ENCODE results near the gene DDX10. TPM values are rescaled to one million over a fixed set of nuclear protein-coding genes. Genes with fewer than 3 reads are reported as not detected.

Gene DDX10
- total and polyA plus RNA-seq, 12 donors, result 10.6 to 141 (median 22.6) TPM

GRCh38 chr11:108628326-108628725 lies 36.5 kb upstream of the DDX10 start:
- Histone ChIP-seq H3K4me1 (replicated peaks in 1 of 2) (no peaks in the 10 kb centered on the region), H3K9me3 (replicated peaks in 1 of 3) (no peaks in the 10 kb centered on the region), H3K27me3 (no peaks in the 10 kb centered on the region), H3K4me3 (no peak overlapping the region), H3K27ac (no peak overlapping the region), H3K36me3 (replicated peaks in 1 of 2) (no peaks in the 10 kb centered on the region)
- intact Hi-C loops (cut with DNase I), result no loop called here
- no peak for DNase-seq
- TF ChIP-seq POLR2A (IDR thresholded peaks at IDR 0.05) (no peak), CTCF (IDR thresholded peaks at IDR 0.05) (no peak)
- WGBS, 4 donors, result 88 to 96% (median 95%) methylated on average over 5 to 10 of the region's 10 CpGs

- Histone ChIP-seq H3K36me3 (replicated peaks in 1 of 2) (no peaks in the 10 kb centered on the region), H3K4me1 (replicated peaks in 1 of 2) (no peaks in the 10 kb centered on the region), H3K27me3 (no peaks in the 10 kb centered on the region), H3K4me3 (no peak overlapping the region), H3K9me3 (replicated peaks in 1 of 3) (no peaks in the 10 kb centered on the region), H3K27ac (no peak overlapping the region)
- intact Hi-C loops (cut with DNase I), result no loop called here
- no peak for DNase-seq
- WGBS, 4 donors, result 77 to 100% (median 79%) methylated on average over 1 to 2 of the region's 2 CpGs
- TF ChIP-seq POLR2A (IDR thresholded peaks at IDR 0.05) (no peak), CTCF (IDR thresholded peaks at IDR 0.05) (no peak)
Measured at GRCh38 chr11:108628812-108629211, 36.1 kb upstream of the DDX10 start.

GRCh38 chr11:108629274-108629673 lies 35.6 kb upstream of the DDX10 start:
- H3K9me3 ChIP-seq (replicated peaks in 1 of 3), result no peaks in the 10 kb centered on the region
- H3K4me3 ChIP-seq, result no peak overlapping the region
- 64 to 85% (median 75%) methylated on average over 2 to 3 of the region's 3 CpGs; no CpG with 5 or more reads in 1 of the 4 donors for WGBS, 4 donors
- no peaks in the 10 kb centered on the region for H3K27me3 ChIP-seq
- DNase-seq, result no peak
- H3K27ac ChIP-seq, result no peak overlapping the region
- H3K4me1 ChIP-seq (replicated peaks in 1 of 2), result no peaks in the 10 kb centered on the region
- no peak for TF ChIP-seq CTCF (IDR thresholded peaks at IDR 0.05)
- TF ChIP-seq POLR2A (IDR thresholded peaks at IDR 0.05), result no peak
- intact Hi-C loops (cut with DNase I), result no loop called here
- no peaks in the 10 kb centered on the region for H3K36me3 ChIP-seq (replicated peaks in 1 of 2)

GRCh38 chr11:108632041-108632704 lies 32.7 kb upstream of the DDX10 start:
- intact Hi-C loops (cut with DNase I), result no loop called here
- Histone ChIP-seq H3K4me1 (replicated peaks in 1 of 2) (no peaks in the 10 kb centered on the region), H3K27me3 (no peaks in the 10 kb centered on the region), H3K4me3 (no peak overlapping the region), H3K27ac (no peak overlapping the region), H3K36me3 (replicated peaks in 1 of 2) (no peaks in the 10 kb centered on the region), H3K9me3 (replicated peaks in 1 of 3) (no peaks in the 10 kb centered on the region)
- 44 to 72% (median 71%) methylated on average over 2 of the region's 2 CpGs for WGBS, 4 donors
- DNase-seq, result no peak
- TF ChIP-seq CTCF (IDR thresholded peaks at IDR 0.05), result no peak
- TF ChIP-seq POLR2A (IDR thresholded peaks at IDR 0.05), result no peak

Measured in adrenal gland (tissue), 12 donors.